Loucy (cell line): ENCODE data around the gene TAP1.

Experiments used
- EZH2phosphoT487 ChIP-seq: fragments of 200-600 bp; IDR thresholded peaks from 2 replicates; pipeline ENCODE4 v1.6.1; 2018; ENCODE audit warnings: antibody characterized with exemption, mild to moderate bottlenecking, moderate library complexity, borderline replicate concordance
- TF ChIP-seq, protein P1 (sequence below): fragments of 200-600 bp; sonication (generic); conservative IDR thresholded peaks from 2 replicates; pipeline ENCODE4 v1.5.1; 2014; ENCODE audit warnings: mild to moderate bottlenecking, antibody characterized with exemption, low read length

DNA sequence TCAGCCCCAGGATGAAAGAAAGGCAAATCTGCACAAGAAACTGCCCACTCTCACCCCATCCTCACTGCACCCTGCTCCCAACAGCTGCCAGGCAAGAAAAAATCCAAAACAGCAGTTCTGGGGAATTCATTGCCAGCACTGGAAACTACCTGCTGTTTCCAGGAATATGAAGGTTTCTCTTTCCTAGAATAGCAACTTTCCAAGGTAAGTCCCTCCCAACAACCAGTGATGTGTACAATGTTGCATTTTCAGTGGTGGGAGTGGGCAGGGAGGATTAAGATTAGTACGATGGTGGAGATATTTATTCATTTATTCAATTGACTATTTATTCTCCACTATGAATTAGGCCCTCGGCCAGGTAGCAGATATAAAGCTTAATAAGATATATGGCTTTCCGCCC, 26.5 kb downstream of the TAP1 start:
- TF ChIP-seq, protein P1, sequence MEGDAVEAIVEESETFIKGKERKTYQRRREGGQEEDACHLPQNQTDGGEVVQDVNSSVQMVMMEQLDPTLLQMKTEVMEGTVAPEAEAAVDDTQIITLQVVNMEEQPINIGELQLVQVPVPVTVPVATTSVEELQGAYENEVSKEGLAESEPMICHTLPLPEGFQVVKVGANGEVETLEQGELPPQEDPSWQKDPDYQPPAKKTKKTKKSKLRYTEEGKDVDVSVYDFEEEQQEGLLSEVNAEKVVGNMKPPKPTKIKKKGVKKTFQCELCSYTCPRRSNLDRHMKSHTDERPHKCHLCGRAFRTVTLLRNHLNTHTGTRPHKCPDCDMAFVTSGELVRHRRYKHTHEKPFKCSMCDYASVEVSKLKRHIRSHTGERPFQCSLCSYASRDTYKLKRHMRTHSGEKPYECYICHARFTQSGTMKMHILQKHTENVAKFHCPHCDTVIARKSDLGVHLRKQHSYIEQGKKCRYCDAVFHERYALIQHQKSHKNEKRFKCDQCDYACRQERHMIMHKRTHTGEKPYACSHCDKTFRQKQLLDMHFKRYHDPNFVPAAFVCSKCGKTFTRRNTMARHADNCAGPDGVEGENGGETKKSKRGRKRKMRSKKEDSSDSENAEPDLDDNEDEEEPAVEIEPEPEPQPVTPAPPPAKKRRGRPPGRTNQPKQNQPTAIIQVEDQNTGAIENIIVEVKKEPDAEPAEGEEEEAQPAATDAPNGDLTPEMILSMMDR = no peak
- no peak for TF ChIP-seq EZH2phosphoT487
